BLaER1 (cell line): ENCODE results near the gene DYNC2I2.

Experiments used
- H3K27ac ChIP-seq: shearing (Covaris generic); formaldehyde crosslinking; 2 replicates; pipeline ENCODE4 v1.8.1; 2022
- H3K27me3 ChIP-seq: shearing (Covaris generic); formaldehyde crosslinking; 2 replicates; pipeline ENCODE4 v1.8.1; 2022
- H3K36me3 ChIP-seq: shearing (Covaris generic); formaldehyde crosslinking; 2 replicates; pipeline ENCODE4 v1.8.1; 2022
- H3K4me1 ChIP-seq: shearing (Covaris generic); formaldehyde crosslinking; 2 replicates; pipeline ENCODE4 v1.8.1; 2022
- H3K4me2 ChIP-seq: shearing (Covaris generic); formaldehyde crosslinking; 2 replicates; pipeline ENCODE4 v1.8.1; 2022
- H3K4me3 ChIP-seq: shearing (Covaris generic); formaldehyde crosslinking; 2 replicates; pipeline ENCODE4 v1.8.1; 2022
- H3K9ac ChIP-seq: shearing (Covaris generic); formaldehyde crosslinking; 2 replicates; pipeline ENCODE4 v1.8.1; 2022
- H3K9me3 ChIP-seq: shearing (Covaris generic); formaldehyde crosslinking; 2 replicates; pipeline ENCODE4 v1.8.1; 2022
- H4K20me1 ChIP-seq: shearing (Covaris generic); formaldehyde crosslinking; 2 replicates; pipeline ENCODE4 v1.8.1; 2022
- Cebpa-rat ChIP-seq: shearing (Covaris generic); IDR thresholded peaks from 2 replicates; pipeline ENCODE4 v1.8.1; 2022

DYNC2I2 gene

DNA sequence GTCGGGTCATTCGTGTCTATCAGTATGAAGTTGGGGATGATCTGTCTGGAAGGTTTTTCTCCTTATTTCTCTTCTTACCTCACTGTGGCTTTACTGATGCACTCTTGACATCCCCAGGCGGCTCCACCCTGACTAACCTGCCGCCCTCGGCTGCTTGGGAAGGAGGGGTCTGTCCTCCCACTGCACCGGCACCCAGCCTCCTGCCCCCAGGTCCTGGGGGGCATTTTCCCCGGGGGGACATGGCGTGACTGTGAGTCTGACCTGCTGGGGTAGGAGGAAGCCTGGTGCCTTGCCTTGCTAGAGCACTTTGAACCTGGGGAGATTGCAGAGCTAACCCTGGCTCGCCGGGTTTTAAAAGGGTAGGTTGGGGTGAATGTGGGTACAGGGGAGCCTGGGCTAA, 27.5 kb downstream of the DYNC2I2 start:
- no peak overlapping the region for H3K4me2 ChIP-seq
- H3K27ac ChIP-seq = no peak overlapping the region
- H3K36me3 ChIP-seq = peaks cover 100% of the 10 kb centered on the region
- H3K4me1 ChIP-seq = no peaks in the 10 kb centered on the region
- no peaks in the 10 kb centered on the region for H3K9me3 ChIP-seq
- no peak overlapping the region for H3K4me3 ChIP-seq
- no peak overlapping the region for H3K9ac ChIP-seq
- TF ChIP-seq Cebpa-rat = no peak
- H3K27me3 ChIP-seq = no peaks in the 10 kb centered on the region
- peaks cover 72% of the 10 kb centered on the region for H4K20me1 ChIP-seq

DNA sequence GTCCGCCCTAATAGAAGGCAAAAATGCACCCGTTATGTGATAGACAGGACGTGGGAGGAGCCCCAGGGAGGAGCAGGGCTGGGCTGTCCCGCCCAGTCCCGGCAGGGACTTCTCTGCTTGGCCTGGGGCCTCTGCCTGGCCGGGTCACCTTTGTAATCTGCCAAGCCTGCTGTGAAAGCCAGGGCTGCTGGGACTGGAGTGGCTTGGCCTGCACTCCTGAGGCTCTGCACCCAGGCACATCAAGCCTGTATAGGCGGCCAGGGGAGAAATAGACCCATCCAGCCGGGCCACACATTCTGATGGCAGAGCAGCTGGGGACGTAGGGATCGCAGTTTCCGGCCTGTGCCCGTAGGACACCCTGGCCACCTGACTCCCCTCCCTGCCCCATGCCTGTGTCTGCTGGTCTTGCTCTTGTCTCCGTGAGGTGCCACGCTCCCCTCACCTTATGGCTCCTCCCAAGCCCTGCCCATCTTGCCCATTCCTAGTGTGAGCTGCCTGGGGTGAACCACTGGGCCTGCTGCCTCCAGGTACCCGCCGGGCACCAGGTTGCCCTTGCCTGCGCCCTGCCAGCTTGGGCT, 28.1 kb downstream of the DYNC2I2 start:
- H3K4me3 ChIP-seq = no peak overlapping the region
- H3K4me2 ChIP-seq = no peak overlapping the region
- no peak for TF ChIP-seq Cebpa-rat
- H3K27me3 ChIP-seq = no peaks in the 10 kb centered on the region
- no peak overlapping the region for H3K9ac ChIP-seq
- H3K27ac ChIP-seq = no peak overlapping the region
- H3K4me1 ChIP-seq = no peaks in the 10 kb centered on the region
- H3K36me3 ChIP-seq = peaks cover 100% of the 10 kb centered on the region
- no peaks in the 10 kb centered on the region for H3K9me3 ChIP-seq
- peaks cover 67% of the 10 kb centered on the region for H4K20me1 ChIP-seq

DNA sequence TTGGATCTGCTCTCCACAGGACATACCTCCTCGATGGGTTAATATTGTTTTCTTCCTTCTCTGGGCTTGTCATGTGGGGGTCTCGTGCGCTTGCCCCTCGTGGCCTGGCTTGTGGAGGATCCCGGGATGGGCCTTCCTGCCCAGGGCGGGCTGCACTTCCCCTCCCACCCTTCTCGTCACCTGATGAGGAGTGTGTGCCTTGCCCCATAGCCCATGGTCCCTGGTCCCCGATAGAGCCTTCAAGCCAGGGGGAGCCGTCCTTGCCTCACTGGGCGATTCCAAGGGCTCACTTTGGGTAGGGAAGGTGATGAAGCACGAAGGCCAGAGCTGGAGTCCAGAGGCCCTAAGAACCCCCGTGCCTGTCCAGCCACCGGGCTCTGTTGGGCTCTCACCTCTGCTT, 28.7 kb downstream of the DYNC2I2 start:
- no peaks in the 10 kb centered on the region for H3K27me3 ChIP-seq
- no peak overlapping the region for H3K4me2 ChIP-seq
- no peak overlapping the region for H3K9ac ChIP-seq
- peaks cover 100% of the 10 kb centered on the region for H3K36me3 ChIP-seq
- H3K9me3 ChIP-seq = no peaks in the 10 kb centered on the region
- H4K20me1 ChIP-seq = peaks cover 62% of the 10 kb centered on the region
- no peak overlapping the region for H3K4me3 ChIP-seq
- H3K4me1 ChIP-seq = no peaks in the 10 kb centered on the region
- no peak overlapping the region for H3K27ac ChIP-seq
- no peak for TF ChIP-seq Cebpa-rat

DNA sequence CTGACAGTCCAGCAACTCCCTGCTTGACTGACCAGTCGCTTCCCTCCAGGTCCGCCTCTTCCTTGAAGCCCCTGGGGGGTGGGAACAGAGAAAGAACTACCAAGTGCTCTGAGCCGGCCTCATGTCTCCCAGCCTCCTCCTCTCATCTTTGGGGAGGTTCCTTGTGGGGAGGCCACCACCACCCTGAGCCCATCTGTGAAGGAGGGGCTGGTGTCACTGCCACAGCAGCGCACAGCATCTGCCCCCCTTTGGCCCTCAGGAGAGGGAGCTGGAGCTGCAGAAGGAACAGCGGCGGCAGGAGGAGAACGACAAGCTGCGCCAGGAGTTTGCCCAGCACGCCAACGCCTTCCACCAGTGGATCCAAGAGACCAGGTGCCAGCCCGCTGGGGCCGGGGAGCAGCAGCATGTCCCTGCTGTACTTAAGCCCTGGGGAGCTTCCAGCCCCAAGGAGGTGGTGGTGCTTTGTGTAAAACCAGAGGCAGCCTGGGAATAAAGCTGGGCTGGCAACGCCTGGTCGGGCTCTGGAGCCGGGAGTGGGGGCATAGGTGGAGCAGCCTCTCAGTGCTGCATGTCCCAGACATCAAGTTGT, 29.4 kb downstream of the DYNC2I2 start:
- H3K27ac ChIP-seq = no peak overlapping the region
- no peaks in the 10 kb centered on the region for H3K9me3 ChIP-seq
- H3K4me2 ChIP-seq = no peak overlapping the region
- H3K4me1 ChIP-seq = no peaks in the 10 kb centered on the region
- H3K4me3 ChIP-seq = no peak overlapping the region
- H3K9ac ChIP-seq = 0 out of 2 replicates have a peak overlapping the region, but pooled peaks have one; percentile 15
- peaks cover 55% of the 10 kb centered on the region for H4K20me1 ChIP-seq
- H3K36me3 ChIP-seq = peaks cover 100% of the 10 kb centered on the region
- H3K27me3 ChIP-seq = no peaks in the 10 kb centered on the region
- TF ChIP-seq Cebpa-rat = no peak

DNA sequence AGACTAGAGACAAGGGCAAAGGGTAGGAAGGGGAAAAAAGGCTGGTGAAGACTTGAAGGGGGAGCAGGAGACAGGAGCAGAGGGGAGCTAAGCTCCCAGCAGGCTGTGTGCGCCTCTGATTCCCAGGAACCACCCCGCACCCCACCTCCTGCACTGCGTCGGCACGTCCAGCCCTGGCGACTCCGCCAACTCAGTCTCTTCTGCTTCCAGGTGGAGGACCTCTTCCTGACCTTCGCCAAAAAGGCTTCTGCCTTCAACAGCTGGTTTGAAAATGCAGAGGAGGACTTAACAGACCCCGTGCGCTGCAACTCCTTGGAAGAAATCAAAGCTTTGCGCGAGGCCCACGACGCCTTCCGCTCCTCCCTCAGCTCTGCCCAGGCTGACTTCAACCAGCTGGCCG, 30.5 kb downstream of the DYNC2I2 start:
- Histone ChIP-seq H3K4me1 (no peaks in the 10 kb centered on the region), H4K20me1 (peaks cover 46% of the 10 kb centered on the region), H3K9ac (no peak overlapping the region), H3K27me3 (no peaks in the 10 kb centered on the region), H3K4me2 (no peak overlapping the region), H3K27ac (no peak overlapping the region), H3K9me3 (no peaks in the 10 kb centered on the region), H3K36me3 (peaks cover 100% of the 10 kb centered on the region), H3K4me3 (no peak overlapping the region)
- no peak for TF ChIP-seq Cebpa-rat

DNA sequence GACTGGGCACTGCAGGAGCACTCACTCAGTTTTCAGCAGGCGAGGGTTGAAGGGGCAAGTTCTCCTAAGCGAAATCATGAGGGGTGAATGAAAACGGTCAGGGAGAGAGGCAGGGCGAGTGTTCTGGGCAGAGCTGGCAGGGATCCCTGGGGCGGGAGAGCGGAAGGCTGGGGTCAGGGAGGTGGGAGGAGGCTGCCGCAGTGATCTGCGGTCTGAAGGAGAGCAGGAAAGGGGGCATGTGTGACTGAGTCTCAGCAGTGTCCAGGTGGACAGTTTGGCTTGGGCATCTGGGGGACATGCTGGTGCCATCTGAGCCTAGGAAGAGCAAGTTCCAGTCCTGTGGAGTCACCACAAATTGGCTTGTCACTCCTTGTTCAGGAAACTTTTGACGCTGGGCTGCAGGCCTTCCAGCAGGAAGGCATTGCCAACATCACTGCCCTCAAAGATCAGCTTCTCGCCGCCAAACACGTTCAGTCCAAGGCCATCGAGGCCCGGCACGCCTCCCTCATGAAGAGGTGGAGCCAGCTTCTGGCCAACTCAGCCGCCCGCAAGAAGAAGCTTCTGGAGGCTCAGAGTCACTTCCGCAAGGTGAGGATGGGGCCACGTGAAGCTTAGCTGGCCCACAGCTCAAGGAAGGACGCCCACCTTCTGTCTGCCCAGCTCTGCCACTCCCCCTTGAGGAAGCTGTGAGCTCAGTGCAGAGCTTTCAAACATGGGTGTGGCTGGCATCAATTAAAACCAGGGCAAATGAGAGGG, 31.1 kb downstream of the DYNC2I2 start:
- H3K9ac ChIP-seq = no peak overlapping the region

DNA sequence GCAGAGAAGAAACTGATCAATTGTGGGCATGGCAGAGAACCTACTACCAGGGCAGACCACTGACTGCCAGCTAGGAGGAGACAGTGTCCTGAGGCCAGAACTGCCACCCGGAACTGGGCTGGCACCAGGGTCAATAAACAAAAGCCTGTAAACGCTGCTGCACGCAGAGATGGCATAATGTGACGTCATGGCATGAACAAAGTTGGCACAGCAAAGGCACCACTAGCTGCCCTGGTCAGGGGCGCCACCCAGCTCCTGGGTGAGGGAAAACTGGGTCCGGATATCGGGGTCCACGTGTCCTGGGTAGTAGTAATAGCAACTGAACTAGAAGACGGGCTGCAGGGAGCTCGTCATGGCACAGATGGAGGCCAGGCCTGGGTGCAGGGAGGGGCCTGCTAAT, 32.1 kb downstream of the DYNC2I2 start:
- H4K20me1 ChIP-seq = peaks cover 38% of the 10 kb centered on the region
- H3K4me1 ChIP-seq = no peaks in the 10 kb centered on the region
- peaks cover 100% of the 10 kb centered on the region for H3K36me3 ChIP-seq

More for the DNA sequence above, 31.1 kb downstream of the DYNC2I2 start:
- H3K27ac ChIP-seq = no peak overlapping the region
- no peaks in the 10 kb centered on the region for H3K4me1 ChIP-seq
- H3K4me3 ChIP-seq = no peak overlapping the region
- H3K36me3 ChIP-seq = peaks cover 100% of the 10 kb centered on the region
- H3K27me3 ChIP-seq = no peaks in the 10 kb centered on the region
- H4K20me1 ChIP-seq = peaks cover 46% of the 10 kb centered on the region
- H3K9me3 ChIP-seq = no peaks in the 10 kb centered on the region
- no peak for TF ChIP-seq Cebpa-rat
- no peak overlapping the region for H3K4me2 ChIP-seq

DNA sequence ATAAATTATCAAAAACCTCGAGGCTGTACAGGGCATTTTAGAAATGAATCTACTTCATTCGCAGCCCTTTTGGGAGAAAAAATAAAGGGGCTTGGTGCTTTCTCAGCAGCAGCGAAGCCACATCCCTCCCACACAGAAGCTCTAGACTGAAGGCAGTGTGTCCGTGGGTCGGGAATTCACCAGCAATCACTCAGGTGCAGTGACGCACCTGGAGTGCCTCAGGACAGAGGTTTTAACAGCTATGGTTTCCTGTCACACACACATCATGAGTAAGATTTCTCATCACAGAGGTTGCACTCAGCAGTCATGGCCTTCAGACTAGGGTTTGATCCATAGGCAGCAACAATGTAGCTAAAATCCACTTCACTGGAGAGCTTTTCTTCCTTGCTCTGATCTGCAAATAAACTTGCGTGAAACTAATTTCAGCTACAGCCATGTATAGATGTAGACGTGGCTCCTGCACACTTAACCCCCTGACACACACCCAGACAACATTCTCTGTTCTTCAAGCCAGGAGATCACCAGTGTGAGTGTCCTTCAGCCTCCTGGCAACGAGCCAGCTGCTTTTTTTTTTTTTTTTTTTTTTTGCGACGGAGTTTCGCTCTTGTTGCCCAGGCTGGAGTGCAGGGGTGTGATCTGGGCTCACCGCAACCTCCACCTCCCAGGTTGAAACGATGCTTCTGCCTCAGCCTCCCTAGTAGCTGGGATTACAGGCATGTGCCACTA, 34.8 kb downstream of the DYNC2I2 start:
- no peaks in the 10 kb centered on the region for H3K9me3 ChIP-seq
- peaks cover 100% of the 10 kb centered on the region for H3K36me3 ChIP-seq
- no peaks in the 10 kb centered on the region for H3K27me3 ChIP-seq
- TF ChIP-seq Cebpa-rat = no peak
- no peak overlapping the region for H3K27ac ChIP-seq
- H3K4me1 ChIP-seq = no peaks in the 10 kb centered on the region
- H3K9ac ChIP-seq = no peak overlapping the region
- H3K4me3 ChIP-seq = no peak overlapping the region
- H4K20me1 ChIP-seq = 0 out of 2 replicates have a peak, but pooled peaks cover 17% of the 10 kb centered on the region
- no peak overlapping the region for H3K4me2 ChIP-seq

More for the DNA sequence above, 32.1 kb downstream of the DYNC2I2 start:
- Histone ChIP-seq H3K4me2 (no peak overlapping the region), H3K9me3 (no peaks in the 10 kb centered on the region), H3K27me3 (no peaks in the 10 kb centered on the region), H3K4me3 (no peak overlapping the region), H3K9ac (0 out of 2 replicates have a peak overlapping the region, but pooled peaks have one; percentile 29), H3K27ac (no peak overlapping the region)
- TF ChIP-seq Cebpa-rat = no peak

DNA sequence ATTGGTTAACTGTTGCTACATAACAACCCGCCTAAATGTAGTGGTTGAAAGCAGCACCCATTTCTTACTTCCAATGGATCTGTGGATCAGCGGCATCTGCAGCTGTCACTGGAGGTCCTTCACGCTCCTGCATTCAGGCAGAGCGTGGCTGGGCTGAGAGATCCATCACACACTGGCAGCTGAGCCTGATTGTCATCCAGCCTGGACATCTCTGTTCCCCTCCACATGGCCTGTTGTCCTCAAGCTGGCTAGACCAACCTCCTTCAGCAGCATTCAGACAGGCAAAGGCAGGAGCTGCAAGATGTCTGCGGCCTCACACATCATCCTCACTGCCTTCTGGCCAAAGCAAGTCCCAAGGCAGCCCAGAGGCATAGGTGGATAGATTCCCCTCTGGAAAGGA, 36.9 kb downstream of the DYNC2I2 start:
- Histone ChIP-seq H3K4me3 (no peak overlapping the region), H3K4me1 (no peaks in the 10 kb centered on the region), H3K27me3 (no peaks in the 10 kb centered on the region), H3K27ac (no peak overlapping the region), H3K36me3 (peaks cover 100% of the 10 kb centered on the region), H3K4me2 (no peak overlapping the region), H3K9me3 (no peaks in the 10 kb centered on the region), H3K9ac (no peak overlapping the region), H4K20me1 (0 out of 2 replicates have a peak, but pooled peaks cover 5% of the 10 kb centered on the region)
- no peak for TF ChIP-seq Cebpa-rat
